ENCODE results near the gene ST14. TPM values are rescaled to one million over a fixed set of nuclear protein-coding genes. Genes with fewer than 3 reads are reported as not detected.

ST14 gene
- total RNA-seq, 1 experiment from 2014 or later = 33.9 TPM

GRCh38 chr11:130157101-130157500 lies 2.5 kb upstream of the ST14 start:
- Mint-ChIP-seq H3K4me3 (no peak overlapping the region), H3K4me1 (peaks cover 45% of the 10 kb centered on the region), H3K27me3 (ENCODE audit: low read depth) (peaks cover 45% of the 10 kb centered on the region), H3K9me3 (no peaks in the 10 kb centered on the region), H3K27ac (no peak overlapping the region), H3K36me3 (no peaks in the 10 kb centered on the region)
- ATAC-seq (no peak), DNase-seq (ENCODE audit: low spot score) (no peak)
- ChIA-PET CTCF (interaction anchor here (0.6 to 5.1 kb wide), 3 partner anchors 11 to 1379 kb away, joined by 3 to 34 read pairs (median 3); no protein-coding TSS in a partner anchor), POLR2A (no interaction called here)
- no peak for TF ChIP-seq ZNF425 (CRISPR knock-in tag; conservative IDR thresholded peaks at IDR 0.05)
- no peak for TF ChIP-seq JUN (CRISPR knock-in tag; IDR thresholded peaks at IDR 0.05)
- no peak for TF ChIP-seq ELF4 (CRISPR knock-in tag; IDR thresholded peaks at IDR 0.05; ENCODE audit: low read depth)
- TF ChIP-seq ZNF396 (CRISPR knock-in tag; IDR thresholded peaks at IDR 0.05; ENCODE audit: borderline replicate concordance) = no peak

GRCh38 chr11:130157840-130158239 lies 1.7 kb upstream of the ST14 start:
- Mint-ChIP-seq H3K36me3 (no peaks in the 10 kb centered on the region), H3K27ac (no peak overlapping the region), H3K4me1 (peaks cover 51% of the 10 kb centered on the region), H3K27me3 (ENCODE audit: low read depth) (peaks cover 51% of the 10 kb centered on the region), H3K4me3 (no peak overlapping the region), H3K9me3 (no peaks in the 10 kb centered on the region)
- ChIA-PET CTCF (interaction anchor here (5.1 kb wide), 1 partner anchor 12 kb away, joined by 34 read pairs; no protein-coding TSS in a partner anchor), POLR2A (no interaction called here)
- TF ChIP-seq JUN (CRISPR knock-in tag; IDR thresholded peaks at IDR 0.05) (no peak), AFF4 (CRISPR knock-in tag; IDR thresholded peaks at IDR 0.05; ENCODE audit: borderline replicate concordance) (no peak), TEAD4 (CRISPR knock-in tag; IDR thresholded peaks at IDR 0.05) (no peak), JAZF1 (CRISPR knock-in tag; IDR thresholded peaks at IDR 0.05) (no peak), CREB1 (CRISPR knock-in tag; IDR thresholded peaks at IDR 0.05) (no peak), RORB (CRISPR knock-in tag; IDR thresholded peaks at IDR 0.05) (no peak), USF2 (CRISPR knock-in tag; IDR thresholded peaks at IDR 0.05) (no peak), NR3C1 (CRISPR knock-in tag; conservative IDR thresholded peaks at IDR 0.05; ENCODE audit: low read depth) (no peak), GABPB1 (CRISPR knock-in tag; IDR thresholded peaks at IDR 0.05) (no peak)
- TF ChIP-seq, protein P1, sequence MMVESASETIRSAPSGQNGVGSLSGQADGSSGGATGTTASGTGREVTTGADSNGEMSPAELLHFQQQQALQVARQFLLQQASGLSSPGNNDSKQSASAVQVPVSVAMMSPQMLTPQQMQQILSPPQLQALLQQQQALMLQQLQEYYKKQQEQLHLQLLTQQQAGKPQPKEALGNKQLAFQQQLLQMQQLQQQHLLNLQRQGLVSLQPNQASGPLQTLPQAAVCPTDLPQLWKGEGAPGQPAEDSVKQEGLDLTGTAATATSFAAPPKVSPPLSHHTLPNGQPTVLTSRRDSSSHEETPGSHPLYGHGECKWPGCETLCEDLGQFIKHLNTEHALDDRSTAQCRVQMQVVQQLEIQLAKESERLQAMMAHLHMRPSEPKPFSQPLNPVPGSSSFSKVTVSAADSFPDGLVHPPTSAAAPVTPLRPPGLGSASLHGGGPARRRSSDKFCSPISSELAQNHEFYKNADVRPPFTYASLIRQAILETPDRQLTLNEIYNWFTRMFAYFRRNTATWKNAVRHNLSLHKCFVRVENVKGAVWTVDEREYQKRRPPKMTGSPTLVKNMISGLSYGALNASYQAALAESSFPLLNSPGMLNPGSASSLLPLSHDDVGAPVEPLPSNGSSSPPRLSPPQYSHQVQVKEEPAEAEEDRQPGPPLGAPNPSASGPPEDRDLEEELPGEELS (CRISPR knock-in tag; IDR thresholded peaks at IDR 0.05) = no peak
- TF ChIP-seq, protein P2, sequence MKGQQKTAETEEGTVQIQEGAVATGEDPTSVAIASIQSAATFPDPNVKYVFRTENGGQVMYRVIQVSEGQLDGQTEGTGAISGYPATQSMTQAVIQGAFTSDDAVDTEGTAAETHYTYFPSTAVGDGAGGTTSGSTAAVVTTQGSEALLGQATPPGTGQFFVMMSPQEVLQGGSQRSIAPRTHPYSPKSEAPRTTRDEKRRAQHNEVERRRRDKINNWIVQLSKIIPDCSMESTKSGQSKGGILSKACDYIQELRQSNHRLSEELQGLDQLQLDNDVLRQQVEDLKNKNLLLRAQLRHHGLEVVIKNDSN (CRISPR knock-in tag; IDR thresholded peaks at IDR 0.05) = no peak
- DNase-seq (ENCODE audit: low spot score) = no peak
- ATAC-seq = no peak
